Putamen (tissue), 1 donor: Measurements from ENCODE around the gene PDZK1.
"Not testable (repeated sequence)": the region's sequence is repeated elsewhere in the genome, so short reads cannot be mapped to it uniquely, and the experiment has no call there.

ENCODE experiments used
- DNase-seq: peaks from one replicate; pipeline ENCODE4 v3.0.0-alpha.2; 2016; ENCODE audit warnings: low spot score

Gene PDZK1

DNA sequence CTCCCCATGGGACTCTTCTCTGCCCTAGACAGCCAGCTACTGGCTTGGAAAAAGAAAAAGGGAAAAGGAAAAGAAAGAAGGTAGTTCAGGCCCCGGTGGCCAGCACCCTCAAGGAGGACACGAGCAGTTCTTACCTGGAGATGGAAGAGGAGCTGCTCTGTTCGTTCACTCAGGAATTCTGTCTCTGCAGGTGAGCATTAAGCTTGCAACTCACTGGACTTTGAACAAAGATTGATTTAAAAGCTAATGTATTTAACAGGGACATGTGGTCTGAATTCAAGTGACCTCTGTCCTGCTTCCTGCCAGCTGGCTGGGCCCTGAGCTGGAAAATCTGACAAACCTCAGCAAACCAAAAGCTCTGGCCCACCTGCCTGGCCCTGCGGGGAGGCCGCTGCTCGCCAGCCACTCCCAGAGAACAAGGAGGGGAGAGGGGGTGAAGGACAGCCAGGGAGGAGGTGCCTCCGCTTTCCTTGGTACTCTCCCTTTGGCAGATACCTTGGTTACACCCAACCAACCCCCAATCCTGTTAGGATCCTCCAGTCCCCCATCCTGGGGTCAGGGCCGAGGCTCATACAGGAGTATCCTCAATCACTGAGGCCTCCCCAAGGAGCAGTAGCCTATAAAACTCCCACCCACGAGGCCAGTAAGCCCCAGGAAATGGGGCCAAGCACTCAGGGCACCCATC is at the start of gene PDZK1:
Gene PDZK1 (minus strand): TSS at position 186 of the 685 bp plus-strand sequence. CDS start 19,347 bp downstream, outside the sequence.
- no peak for DNase-seq

DNA sequence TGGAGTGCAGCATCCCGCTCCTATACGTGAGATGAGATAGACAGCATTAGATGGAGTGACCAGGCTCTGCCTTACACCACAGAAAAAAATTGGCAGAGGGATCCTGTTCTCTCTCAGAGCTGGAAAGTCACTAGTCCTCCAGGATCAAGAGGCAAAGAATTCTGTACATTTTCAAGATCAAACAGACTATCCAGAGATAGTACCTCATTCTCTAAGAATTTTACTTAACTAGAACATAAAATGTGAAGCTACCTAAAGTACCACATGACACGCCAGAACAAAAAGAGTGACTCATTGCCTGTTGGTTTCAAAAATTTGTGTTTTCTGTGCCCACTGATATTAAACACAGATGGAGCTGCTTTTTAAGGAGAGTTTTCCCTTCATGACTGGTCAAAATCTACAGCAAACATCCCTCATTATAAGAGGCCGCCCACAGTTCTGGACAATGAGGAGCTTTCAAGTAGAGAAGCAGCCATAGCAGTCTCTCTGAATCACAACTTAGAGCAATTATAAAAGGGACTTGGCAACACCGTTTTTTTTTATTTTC is 44.4 kb upstream of the PDZK1 start:
- DNase-seq, result peak; percentile 20

DNA sequence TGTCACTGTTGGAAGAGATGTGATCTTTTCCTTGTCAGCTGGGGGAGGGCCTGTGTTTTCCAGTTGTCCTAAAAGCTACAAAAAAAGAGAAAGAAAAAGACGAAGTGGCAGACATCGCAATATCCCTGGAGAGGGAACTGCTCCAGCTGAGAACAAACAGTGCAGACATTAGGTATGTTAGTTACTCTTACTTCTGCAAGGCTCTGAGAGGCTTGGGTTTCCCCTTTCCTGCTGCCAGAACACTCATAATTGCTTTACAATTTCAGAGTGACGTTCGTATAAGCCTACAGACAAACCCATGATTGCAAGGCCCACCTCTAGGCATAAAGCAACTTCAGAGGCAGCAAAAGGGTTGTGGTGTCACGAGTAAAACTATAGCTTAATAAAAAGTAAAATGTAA is 43.3 kb upstream of the PDZK1 start:
- DNase-seq, result peak; percentile 7

DNA sequence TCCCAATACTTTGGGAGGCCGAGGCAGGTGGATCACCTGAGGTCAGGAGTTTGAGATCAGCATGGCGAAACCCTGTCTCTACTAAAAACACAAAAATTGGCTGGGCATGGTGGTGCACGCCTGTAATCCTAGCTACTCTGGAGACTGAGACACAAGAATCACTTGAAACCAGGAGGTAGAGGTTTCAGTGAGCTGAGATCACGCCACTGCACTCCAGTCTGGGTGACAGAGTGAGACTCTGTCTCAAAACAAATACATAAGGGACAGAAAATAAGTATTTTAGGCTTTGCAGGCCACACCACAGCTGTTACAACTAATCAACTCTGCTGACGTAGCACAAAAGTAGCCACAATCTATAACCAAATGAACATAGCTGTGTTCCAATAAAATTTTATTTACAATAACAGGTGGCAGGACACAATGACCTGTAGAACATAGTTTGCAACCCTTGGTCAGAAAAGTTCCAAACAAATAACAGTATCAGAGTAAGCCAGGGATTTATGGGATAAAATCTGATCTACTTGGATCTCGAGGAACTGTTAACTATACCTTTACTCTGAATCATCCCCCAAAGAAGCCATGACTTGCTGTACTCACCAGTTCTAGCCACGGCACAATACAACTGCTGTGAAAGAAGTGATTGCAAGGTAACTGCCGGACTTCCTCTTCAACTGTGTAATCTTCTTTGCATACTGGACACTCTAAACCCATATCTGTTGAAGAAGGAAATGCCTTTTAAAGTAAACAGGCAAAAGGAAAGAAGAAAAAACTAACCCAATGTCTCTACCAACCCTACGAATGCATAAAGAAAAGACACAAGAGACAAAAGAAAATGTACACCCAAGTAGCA is 40.5 kb upstream of the PDZK1 start:
- no peak for DNase-seq

DNA sequence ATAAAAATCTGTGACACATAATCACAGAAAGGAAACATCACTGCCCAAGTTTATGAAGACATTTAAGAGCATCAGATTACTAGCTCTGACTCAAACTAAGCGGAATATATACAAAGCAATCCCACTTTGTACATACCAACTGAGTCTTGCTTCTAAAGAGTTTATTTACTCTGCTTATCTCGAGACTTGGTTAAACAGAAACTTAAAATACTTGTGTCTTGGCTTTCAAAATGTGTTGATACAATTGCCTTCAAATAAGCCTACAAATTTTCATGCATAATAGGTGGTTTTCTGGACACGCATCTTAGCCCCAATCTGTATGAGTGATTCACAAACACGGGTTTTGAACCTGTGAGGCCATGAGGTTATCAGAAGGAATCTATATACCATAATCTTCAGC is 33.1 kb upstream of the PDZK1 start:
- DNase-seq, result no peak

DNA sequence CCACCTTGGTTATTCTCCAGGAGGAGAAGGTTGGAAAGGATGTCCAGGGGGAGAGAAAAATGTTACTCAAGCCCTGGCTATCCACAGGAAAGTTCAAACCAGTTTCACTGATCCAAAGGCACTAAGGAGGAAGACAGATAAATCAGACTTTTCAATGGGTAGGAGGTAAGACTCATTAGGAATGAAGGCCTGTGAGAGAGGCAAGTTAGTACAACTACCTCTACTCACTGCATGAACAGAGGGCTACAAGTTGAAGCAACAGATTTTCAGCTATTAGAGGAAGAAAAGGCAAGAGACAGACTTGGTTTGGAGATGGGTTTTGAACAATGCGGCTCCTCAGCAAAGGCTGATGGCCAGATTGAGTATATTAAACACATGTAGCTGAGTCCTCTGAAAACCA is 29.0 kb upstream of the PDZK1 start:
- no peak for DNase-seq

DNA sequence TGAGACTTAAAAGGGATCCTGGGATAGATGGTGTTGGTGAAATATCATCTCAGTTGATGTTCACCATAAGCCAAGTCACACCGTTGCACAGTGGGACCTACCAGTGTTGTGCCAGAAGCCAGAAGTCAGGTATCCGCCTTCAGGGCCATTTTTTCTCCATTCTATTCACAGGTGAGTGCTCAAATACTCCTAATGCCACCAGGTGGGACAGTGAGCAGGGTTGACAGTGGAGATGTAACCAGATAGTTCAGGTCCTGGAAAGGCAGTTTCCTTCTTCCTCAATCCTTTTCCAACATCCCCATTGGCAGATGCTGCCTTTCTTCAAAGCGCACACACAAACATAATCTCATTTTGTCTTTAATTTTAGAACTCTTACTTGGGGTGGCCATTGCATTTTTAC is 23.7 kb upstream of the PDZK1 start:
- no peak for DNase-seq

DNA sequence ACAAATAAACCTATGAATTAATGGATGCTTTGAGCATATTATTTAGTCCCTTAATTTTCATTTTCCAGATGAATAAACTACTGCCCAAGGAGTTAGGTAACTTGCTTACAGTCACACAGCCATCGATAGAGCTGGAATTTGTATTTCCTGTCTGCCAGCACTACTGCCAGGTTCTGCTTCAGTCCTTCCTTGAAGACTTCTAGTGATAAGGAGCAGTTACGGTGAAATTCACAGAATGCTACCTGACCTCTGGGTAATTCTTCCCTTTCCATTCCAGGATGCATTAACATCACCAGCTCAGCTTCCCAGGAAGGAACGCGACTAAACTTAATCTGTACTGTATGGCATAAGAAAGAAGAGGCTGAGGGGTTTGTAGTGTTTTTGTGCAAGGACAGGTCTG is 23.3 kb upstream of the PDZK1 start:
- no peak for DNase-seq

DNA sequence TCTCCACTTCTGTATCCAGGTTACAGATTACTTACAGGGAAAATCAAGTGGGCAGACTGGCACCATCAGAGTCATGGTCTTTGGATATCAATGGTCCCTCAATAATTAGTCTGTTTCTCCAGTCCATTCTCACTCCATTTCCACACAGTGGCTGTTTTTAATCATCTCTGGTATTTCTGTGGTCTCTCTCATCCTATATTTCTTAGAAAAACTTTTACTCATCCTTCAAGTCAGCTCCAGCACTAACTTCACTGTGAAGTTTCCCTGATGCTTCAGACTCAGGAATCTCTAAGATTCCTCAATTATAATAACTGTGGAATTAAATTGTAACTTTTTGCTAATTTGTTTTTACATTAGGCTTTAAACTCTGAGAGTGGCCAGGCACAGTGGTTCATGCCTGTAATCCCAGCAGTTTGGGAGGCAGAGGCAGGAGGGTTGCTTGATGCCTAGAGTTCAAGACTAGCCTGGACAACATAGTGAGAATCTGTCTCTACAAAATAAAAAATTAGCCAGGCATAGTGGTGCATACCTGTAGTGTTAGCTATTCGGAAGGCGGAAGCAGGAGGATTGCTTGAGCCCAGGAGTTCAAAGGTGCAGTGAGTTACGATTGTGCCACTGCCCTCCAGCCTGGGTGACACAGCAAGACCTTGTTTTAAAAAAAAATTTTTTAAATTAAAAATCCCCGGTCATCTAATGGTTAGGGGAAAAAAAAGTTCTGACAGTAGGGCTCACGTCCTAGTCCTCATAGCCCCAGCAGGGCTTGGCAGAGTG is 22.7 kb upstream of the PDZK1 start:
- DNase-seq, result no peak

DNA sequence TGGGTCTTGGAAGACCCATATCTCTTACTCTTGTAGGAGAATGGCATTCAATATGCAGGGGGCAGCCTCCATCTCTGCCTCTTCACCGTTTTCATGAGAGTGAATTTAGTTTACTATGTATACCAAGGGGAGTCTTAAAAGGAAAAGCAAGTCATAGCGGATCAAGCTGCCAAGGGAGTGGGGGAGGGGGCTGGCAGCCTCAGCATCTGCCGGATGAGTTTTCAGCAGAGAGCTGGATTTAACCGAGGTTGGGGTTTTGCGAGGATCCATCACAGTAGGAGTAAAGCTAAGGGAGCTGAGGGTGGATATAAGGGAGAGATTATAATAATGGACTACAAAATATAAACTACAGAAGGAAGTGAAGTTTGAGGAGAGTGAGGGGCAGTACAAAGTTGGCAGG is 22.0 kb upstream of the PDZK1 start:
- DNase-seq, result no peak

DNA sequence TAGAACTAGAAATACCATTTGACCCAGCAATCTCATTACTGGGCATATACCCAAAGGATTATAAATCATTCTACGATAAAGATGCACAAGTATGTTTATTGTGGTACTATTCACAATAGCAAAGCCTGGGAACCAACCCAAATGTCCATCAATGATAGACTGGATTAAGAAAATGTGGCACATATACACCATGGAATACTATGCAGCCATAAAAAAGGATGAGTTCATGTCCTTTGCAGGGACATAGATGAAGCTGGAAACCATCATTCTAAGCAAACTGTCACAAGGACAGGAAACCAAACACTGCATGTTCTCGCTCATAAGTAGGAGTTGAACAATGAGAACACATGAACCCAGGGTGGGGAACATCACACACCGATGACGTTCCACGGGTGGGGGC is 19.0 kb upstream of the PDZK1 start:
- not testable (repeated sequence) for DNase-seq

DNA sequence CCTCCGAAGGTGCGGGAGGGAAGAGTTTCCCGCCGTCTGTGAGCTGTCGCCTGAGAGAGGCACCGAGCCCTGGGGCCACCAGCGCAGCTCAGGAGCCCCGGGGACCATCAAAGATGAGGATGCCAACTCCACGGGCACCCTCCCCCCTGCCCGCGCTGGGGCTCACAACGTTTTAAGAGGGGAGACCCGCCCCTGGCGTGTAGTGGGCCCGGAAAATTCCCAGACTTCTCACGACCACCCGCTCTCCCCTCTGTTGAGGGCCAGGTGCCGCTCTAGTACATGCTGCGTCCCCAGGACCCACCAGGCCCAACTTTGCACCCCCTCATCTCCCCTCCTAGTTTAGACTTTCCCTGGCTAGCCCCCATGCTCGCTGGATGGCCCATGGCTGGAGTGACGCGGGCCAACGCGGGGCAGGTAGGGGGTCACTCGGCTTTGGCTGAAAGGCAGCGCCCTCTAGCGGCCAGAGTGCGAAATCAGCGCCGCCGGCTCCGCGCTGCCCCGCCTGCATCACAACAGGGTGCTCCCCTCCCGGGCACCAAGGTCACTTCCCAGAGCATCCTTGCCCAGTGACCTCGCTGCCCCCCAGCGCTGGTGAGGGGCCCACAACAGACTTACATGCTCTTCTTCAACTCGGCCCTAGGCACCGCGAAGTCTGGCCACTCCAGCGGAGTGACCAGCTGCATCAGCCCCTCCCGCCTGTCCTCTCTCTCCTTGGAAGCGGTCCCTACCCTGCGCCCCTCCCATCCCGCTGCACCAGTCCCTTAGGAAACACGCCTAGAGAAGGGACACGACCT is 13.9 kb upstream of the PDZK1 start:
- DNase-seq, result peak; percentile 22

DNA sequence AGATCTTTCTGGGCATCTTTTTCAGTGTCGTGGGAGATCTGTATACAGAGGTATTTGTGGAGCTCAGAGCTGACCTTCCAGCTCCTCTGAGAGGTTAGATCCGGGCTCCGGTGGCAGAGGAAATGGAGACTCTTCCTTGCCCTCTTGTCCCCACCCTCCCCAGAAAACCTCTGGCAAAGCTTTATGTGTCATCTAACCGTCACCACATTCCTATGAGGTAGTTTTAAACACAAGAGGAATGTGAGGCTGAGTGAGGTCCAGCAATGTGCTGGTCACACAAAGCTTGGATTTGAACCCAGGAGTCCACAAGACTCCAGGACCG is 13.3 kb upstream of the PDZK1 start:
- no peak for DNase-seq

DNA sequence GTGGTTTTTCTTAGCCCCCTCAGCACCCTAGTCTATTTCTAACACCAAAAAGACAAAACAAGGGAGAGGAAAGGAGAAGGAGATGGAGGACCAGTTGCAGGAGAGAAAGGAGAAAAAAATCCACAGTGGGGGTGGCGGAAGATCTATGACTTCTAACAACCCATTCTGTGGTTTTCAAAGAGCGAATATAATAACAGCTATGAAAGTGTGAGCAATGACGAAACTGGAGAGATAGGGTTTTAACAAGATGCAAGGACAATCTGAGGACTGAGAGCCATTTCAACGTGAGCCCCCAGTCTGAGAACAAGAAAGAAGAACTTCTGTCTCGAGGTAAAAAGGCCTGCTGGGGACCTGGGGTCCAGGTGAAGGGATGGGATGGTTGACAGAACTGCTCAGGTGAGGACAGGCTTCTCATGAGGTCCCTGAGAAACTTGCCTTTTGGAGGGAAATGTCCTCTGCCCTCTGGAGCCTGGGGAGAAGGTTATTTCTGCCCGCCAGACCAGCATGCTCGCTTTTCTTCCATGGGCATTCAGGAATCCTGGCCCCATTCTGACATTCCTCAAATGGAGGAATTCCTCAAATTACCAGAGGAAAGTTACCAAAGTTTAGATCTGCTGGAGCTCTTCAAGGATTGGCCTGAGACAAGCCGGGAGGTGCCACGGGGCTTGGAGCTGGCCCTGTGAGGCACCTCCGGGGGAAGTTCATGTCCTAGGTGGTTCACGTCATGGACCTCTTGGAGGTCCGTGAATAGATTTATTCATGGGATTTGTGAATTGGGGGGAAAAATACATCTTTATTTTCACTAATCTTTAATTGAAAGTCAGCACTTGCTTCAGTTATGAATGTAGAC is 12.3 kb upstream of the PDZK1 start, which contains the start of gene CD160:
Gene CD160 (plus strand): TSS at position 270 of the 850 bp plus-strand sequence. CDS start 8,829 bp downstream, outside the sequence.
- no peak for DNase-seq

DNA sequence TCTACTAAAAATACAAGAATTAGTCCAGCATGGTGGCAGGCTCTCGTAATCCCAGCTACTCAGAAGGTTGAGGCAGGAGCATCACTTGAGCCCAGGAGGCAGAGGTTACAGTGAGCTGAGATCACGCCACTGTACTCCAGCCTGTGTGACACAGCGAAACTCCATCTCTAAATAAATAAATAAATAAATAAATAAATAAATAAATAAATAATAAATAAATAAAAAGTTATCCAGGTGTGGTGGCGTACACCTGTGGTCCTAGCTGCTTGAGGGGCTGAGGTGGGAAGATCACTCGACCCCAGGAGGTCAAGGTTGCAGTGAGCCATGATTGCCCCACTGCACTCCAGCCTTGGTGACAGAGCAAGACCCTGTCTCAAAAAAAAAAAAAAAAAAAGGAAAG is 11.3 kb upstream of the PDZK1 start:
- DNase-seq, result not testable (repeated sequence)

DNA sequence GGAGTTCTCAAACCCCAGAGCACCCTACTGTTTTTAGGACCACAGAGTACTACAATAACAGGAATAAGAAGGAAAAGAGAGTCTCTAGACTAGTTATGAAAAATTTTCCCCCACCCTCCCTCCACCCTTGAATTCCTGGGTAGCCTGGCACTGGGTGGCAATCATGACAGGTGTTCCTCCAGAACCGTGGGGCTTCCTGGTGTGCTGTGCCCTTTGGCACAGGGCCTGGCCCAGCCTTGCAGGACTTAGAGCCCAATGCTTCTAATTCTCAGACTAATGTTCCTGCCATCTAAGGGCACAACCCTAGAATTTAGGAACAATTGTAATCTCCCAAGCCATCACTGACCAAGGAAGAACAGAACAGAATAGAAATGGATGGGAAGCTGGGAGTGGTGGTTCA is 10.7 kb upstream of the PDZK1 start:
- DNase-seq, result no peak

DNA sequence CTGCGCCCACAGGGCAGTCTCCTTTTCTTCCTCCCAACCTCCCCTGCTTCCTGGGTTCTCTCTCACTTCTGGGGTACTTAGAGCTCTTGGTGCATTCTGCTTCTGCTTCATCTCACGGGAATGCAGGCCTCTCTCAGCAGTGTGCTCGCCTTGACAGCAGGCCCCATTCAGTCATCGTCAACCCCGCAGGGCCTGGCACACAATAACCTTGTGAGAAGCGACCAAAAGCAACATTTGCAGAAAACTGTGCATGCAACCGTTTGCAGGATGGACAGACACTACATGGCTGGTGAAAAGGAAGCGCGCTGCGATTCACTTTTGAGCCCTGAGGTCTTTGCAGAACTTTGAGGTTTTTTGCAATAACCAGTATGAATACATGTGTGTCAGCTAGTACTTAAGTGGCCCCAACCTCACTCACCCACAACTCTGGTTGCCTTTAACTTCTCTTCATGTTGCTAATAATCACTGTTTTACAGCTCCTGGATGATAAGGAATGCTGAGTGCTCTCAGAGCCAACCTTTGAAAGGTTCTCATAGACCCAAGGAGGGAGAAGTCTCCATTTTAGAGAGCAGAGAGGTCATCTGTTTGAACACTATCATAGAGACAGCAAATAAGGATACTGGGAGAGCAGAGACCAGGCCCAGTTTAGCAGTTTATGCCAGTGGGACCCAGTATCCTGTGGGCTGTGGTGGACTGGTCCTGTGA is 9.6 kb upstream of the PDZK1 start:
- DNase-seq, result no peak

DNA sequence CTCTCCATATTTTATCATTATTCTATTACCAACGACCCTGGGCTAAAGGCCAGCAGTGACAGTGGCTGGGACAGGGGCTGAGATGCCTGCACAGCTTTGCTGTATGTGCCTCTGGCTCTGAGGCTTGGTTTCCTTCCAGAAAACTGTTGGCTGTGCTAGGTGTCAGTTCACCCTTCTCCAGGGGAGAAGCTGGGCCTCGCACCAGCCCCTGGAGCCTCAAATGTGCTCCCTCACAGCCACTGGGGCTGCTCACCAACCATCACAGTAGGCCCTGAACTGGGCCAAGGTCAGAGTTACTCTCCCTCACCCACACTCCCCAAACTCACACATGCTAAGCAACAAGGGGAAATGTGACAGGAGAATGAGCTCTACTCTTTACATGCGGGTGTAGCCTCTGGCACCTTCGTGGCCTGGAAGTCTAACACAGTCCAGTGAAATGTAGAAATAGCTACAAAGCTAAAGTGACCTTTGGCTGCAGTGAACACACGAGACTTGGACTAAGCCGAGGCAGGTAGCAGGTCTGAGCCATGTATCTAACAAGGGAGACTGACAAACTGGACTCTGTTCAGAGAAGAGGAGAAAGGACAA is 7.5 kb upstream of the PDZK1 start:
- no peak for DNase-seq

DNA sequence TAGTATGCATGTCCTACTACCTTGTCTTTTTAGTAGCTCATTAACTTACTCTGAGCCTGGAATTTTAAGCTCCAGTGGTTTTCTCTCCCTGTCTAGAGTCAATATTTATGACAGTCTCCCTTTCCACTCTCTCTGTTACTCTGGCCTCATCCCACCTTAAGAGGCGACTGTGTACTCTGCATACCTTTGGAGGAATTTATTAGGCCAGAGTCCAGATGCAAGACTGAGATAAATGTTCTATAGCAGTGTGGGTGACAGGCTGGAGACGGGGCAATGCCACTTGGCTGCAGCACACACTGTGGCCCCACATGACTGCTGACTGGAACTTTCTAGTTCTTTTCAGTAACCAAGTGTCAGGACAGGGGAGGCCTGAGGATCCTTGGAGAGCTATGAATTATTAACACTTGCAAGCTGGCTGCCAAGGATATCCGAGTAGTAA is 4.1 kb upstream of the PDZK1 start:
- DNase-seq, result no peak
